ENCODE measurements around the gene TOX2. TPM values are rescaled to one million over a fixed set of nuclear protein-coding genes. Genes with fewer than 3 reads are reported as not detected.
A peak's percentile ranks its signal among the peaks of the same experiment; 100 is the strongest.

The TOX2 gene
- total and polyA plus RNA-seq, 2 of the 4 experiments (the other 2 are of a cell fraction) = 1.3 to 17.5 TPM

GRCh38 chr20:43949248-43949647 lies 34.6 kb downstream of the TOX2 start:
- H2BK120ac ChIP-seq (ENCODE audit: low read depth, low read length) = no peak overlapping the region
- H4K20me1 ChIP-seq (ENCODE audit: insufficient read depth, low read length) = no peaks in the 10 kb centered on the region; the same call in 1 of the 2 replicates
- H2BK15ac ChIP-seq (ENCODE audit: low read depth, low read length) = no peak overlapping the region
- no peak overlapping the region for H2BK20ac ChIP-seq (ENCODE audit: low read depth, low read length)
- ATAC-seq (ENCODE audit: low read depth) = no peak
- no peak overlapping the region for H3K18ac ChIP-seq (ENCODE audit: low read depth, low read length)
- no peak overlapping the region for H2AK9ac ChIP-seq (replicated peaks; ENCODE audit: low read depth, low read length, poor library complexity)
- H2AFZ ChIP-seq (replicated peaks; ENCODE audit: low read length, poor library complexity) = no peak overlapping the region
- ChIA-PET CTCF (no interaction called here), POLR2A (ENCODE audit: unreplicated experiment) (no interaction called here)
- no peak overlapping the region for H3K4ac ChIP-seq (ENCODE audit: low read depth, low read length)
- H3K4me3 ChIP-seq (ENCODE audit: insufficient read depth, low read depth, low read length) = no peak overlapping the region
- no peak overlapping the region for H4K5ac ChIP-seq (ENCODE audit: low read depth, low read length)
- no peak overlapping the region for H2BK5ac ChIP-seq (ENCODE audit: low read depth, low read length, poor library complexity, severe bottlenecking)
- H3K9ac ChIP-seq (ENCODE audit: low read depth, low read length) = no peak overlapping the region
- WGBS, 2 experiments (ENCODE audit: extremely low coverage in 2 of 2, insufficient read length in 1 of 2) = 100% methylated on average over 1 of the region's 6 CpGs; no CpG with 5 or more reads in 1 of the 2 experiments
- no TSS peak for BruUV-seq (replicated peaks)
- peaks cover 20% of the 10 kb centered on the region for H3K4me1 ChIP-seq (ENCODE audit: control insufficient read depth, insufficient read depth, low read length)
- no peak overlapping the region for H3K4me2 ChIP-seq (ENCODE audit: low read depth, low read length)
- intact Hi-C loops (cut with micrococcal nuclease) (loop anchor here (10.0 kb wide), 1 partner anchor 126 kb away; no protein-coding TSS in a partner anchor), dilution Hi-C loops (cut with HindIII; ENCODE audit: low sequenced_read_pairs, unreplicated experiment) (no loop called here), in situ Hi-C loops (cut with MboI; ENCODE audit: low sequenced_read_pairs) (loop anchor here (25.0 kb wide), 1 partner anchor 1838 kb away; the partner anchor contains the start of genes DNTTIP1 and WFDC3)
- H3K9me3 ChIP-seq (ENCODE audit: control insufficient read depth, insufficient read depth, low read length) = no peaks in the 10 kb centered on the region
- H3K23ac ChIP-seq (ENCODE audit: low read depth, low read length) = no peak overlapping the region; the same call in 1 of the 2 replicates
- no peak overlapping the region for H3K27ac ChIP-seq (ENCODE audit: insufficient read depth, low read length)
- no peak overlapping the region for H3K56ac ChIP-seq (ENCODE audit: extremely low read depth, insufficient read depth, low read length)
- H3K36me3 ChIP-seq (ENCODE audit: control insufficient read depth, insufficient read depth, low read length) = no peaks in the 10 kb centered on the region; the same call in 1 of the 2 replicates
- peak overlapping the region; percentile 13; the same call in 1 of the 2 replicates for H2AK5ac ChIP-seq (ENCODE audit: low read depth, low read length)
- DNase-seq = no peak
- H4K8ac ChIP-seq (ENCODE audit: low read depth in 2 of 2, low read length in 2 of 2) = no peak overlapping the region
- no peak overlapping the region for H3K14ac ChIP-seq (replicated peaks; ENCODE audit: low read depth, low read length)
- H3K79me1 ChIP-seq (ENCODE audit: low read depth in 1 of 2, low read length in 2 of 2) = peaks cover 40 to 97% of the 10 kb centered on the region in 2 experiments
- no peak overlapping the region; the same call in 1 of the 2 replicates for H4K91ac ChIP-seq (ENCODE audit: insufficient read depth, low read depth, low read length)
- no peaks in the 10 kb centered on the region for H3K27me3 ChIP-seq (ENCODE audit: control insufficient read depth, insufficient read depth, low read length)
- H3K9me1 ChIP-seq (ENCODE audit: insufficient read depth, low read length) = peaks cover 44% of the 10 kb centered on the region
- TF ChIP-seq CTCF (conservative IDR thresholded peaks at IDR 0.05; ENCODE audit: low read depth, low read length) (no peak), POLR2A (IDR thresholded peaks at IDR 0.05; ENCODE audit: low read depth, low read length) (no peak)

Data from IMR-90 (cell line).